Esophagus (tissue), 2 donors: ENCODE measurements around the gene ZNF19. TPM values are rescaled to one million over a fixed set of nuclear protein-coding genes. Genes with fewer than 3 reads are reported as not detected.

ENCODE experiments used
- H3K27ac ChIP-seq, 2 donors: one replicate each; pipeline ENCODE4 v1.5.1; 2013; ENCODE audit warnings: low read depth in 2 of 2, mild to moderate bottlenecking in 2 of 2, inconsistent platforms in 1 of 2, low read length in 1 of 2, moderate library complexity in 1 of 2
- H3K27me3 ChIP-seq, 2 donors: one replicate each; pipeline ENCODE4 v1.6.1; 2013; ENCODE audit warnings: low read length in 2 of 2, control low read depth in 1 of 2, mild to moderate bottlenecking in 1 of 2; ENCODE audit not compliant: insufficient read depth in 2 of 2, control insufficient read depth in 1 of 2
- H3K36me3 ChIP-seq, 2 donors: one replicate each; pipeline ENCODE4 v1.6.1; 2013; ENCODE audit warnings: low read length in 1 of 2; ENCODE audit not compliant: control insufficient read depth in 2 of 2, insufficient read depth in 2 of 2
- H3K4me1 ChIP-seq, 2 donors: one replicate each; pipeline ENCODE4 v1.6.1; 2013; ENCODE audit warnings: low read length in 1 of 2; ENCODE audit not compliant: control insufficient read depth in 2 of 2, insufficient read depth in 2 of 2
- H3K4me3 ChIP-seq, 2 donors: one replicate each; pipeline ENCODE4 v1.5.1; 2013; ENCODE audit warnings: low read length in 2 of 2, mild to moderate bottlenecking in 2 of 2, low read depth in 1 of 2, moderate library complexity in 1 of 2
- H3K9me3 ChIP-seq, 2 donors: one replicate each; pipeline ENCODE4 v1.6.1; 2013; ENCODE audit warnings: mild to moderate bottlenecking in 2 of 2, low read depth in 1 of 2, low read length in 1 of 2, moderate library complexity in 1 of 2; ENCODE audit not compliant: control insufficient read depth in 2 of 2, insufficient read depth in 1 of 2
- WGBS, 2 donors: extraction: QIAGEN DNeasy Blood & Tissue Kit; methylation state at CpG; one replicate each; pipeline ENCODE4 v1.1.7; 2013; 5-methylcytosine and 5-hydroxymethylcytosine counted together
- polyA plus RNA-seq, 2 donors: library from polyadenylated mRNA; stranded (reverse); fragments of 200-250 nt; gene quantifications; one replicate each; pipeline ENCODE4 v1.2.3, GENCODE V29; 2013
- donor health status: healthy with polysubstance abuse.
- donor health status: Bipolar disorder and iron deficiency.

The ZNF19 gene
- polyA plus RNA-seq, 2 donors, result 1.1 to 1.4 TPM

DNA sequence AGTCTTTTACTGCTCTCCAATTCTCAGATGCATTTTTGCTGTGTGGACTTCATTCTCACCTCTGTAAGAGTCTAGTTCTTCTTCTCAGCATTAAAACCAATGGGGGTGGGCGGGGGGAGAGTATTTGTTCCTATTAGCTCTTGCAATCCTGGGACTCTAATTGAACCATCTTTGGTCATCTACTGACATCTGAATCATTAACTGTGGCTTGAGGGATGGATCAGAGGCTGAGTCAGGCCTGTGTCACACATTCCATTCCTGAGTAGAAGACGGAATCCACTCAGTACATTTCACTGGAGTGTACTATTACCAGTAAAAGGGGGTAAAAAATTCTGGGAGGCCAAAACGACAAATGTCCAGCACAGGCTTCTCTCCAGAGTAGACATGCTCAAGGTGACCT, 14.3 kb downstream of the ZNF19 start:
- Histone ChIP-seq H3K4me3 (no peak overlapping the region), H3K36me3 (peaks cover 4 to 6% of the 10 kb centered on the region in 2 donors), H3K27ac (no peak overlapping the region), H3K27me3 (no peaks in the 10 kb centered on the region), H3K4me1 (no peaks in the 10 kb centered on the region), H3K9me3 (no peaks in the 10 kb centered on the region)
- WGBS, 2 donors, result 81 to 83% methylated on average over 3 of the region's 3 CpGs

DNA sequence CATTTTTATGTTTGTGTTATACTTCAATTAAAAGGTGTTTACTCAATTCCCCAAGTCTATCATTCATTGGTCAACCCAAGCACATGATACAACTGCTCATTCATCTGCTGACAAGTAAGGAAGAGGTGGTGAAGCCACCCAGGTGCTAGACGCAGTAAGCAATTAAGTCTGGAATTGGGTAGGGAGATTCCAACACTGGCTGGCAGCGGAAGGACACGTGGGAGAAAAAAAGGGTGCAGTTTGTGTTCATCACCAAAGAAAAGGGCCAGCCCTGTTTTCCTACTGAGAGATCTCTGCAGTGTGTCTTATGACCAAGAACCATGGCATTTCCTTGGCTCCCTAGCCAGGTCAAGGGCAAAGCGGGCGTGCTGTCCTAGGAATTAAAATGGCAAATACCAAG, 15.2 kb downstream of the ZNF19 start:
- H3K4me3 ChIP-seq, result no peak overlapping the region
- 90 to 91% methylated on average over 5 of the region's 5 CpGs for WGBS, 2 donors
- H3K27me3 ChIP-seq, result no peaks in the 10 kb centered on the region
- peaks cover 4 to 6% of the 10 kb centered on the region in 2 donors for H3K36me3 ChIP-seq
- no peaks in the 10 kb centered on the region for H3K9me3 ChIP-seq
- H3K27ac ChIP-seq, result no peak overlapping the region
- no peaks in the 10 kb centered on the region for H3K4me1 ChIP-seq

DNA sequence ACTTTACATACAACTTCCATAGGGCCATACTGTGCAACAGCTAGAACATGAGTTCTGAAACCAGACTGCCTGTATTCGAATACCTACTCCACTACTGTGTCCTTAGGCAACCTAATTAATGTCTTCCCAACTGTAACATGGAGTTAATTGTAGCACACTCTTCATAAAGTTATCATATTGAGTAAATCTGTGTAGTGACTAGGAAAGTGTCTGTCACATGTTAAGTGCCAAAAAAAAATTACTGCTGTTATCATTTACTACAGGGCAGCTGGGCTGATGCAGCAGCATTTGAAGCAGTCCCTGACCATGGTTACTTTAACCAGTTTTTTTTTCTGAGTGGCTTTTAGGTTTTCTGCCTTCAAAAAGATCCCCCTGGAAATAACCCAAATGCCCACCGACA, 16.2 kb downstream of the ZNF19 start:
- Histone ChIP-seq H3K4me1 (no peaks in the 10 kb centered on the region), H3K4me3 (no peak overlapping the region), H3K36me3 (peaks cover 2 to 4% of the 10 kb centered on the region in 2 donors), H3K27me3 (no peaks in the 10 kb centered on the region), H3K9me3 (no peaks in the 10 kb centered on the region), H3K27ac (no peak overlapping the region)
- WGBS, 2 donors, result 92 to 97% methylated on average over 2 of the region's 2 CpGs

DNA sequence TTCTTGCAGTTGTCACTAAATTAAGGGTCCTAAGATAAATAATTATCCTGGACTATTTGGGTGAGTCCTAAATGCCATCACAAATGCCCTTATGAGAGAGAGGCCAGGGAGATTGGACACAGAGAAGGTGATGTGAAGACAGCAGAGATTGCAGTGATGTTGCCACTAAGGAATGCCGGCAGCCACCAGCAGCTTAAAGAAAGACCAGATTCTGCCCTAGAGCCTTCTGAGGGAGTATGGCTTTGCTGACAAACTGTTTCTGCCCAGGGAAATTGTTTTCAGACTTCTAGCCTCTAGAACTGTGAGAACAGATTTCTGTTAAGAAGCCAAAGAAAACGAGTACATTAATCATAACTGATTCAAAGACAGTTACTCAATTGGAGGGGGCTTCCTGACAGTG, 17.1 kb downstream of the ZNF19 start:
- H3K4me3 ChIP-seq, result no peak overlapping the region
- 75 to 79% methylated on average over 2 of the region's 2 CpGs for WGBS, 2 donors

GRCh38 chr16:71467810-71468209, 21.3 kb downstream of the ZNF19 start:
- H3K4me1 ChIP-seq, result no peaks in the 10 kb centered on the region
- H3K4me3 ChIP-seq, result no peak overlapping the region
- H3K9me3 ChIP-seq, result no peaks in the 10 kb centered on the region
- WGBS, 2 donors, result 29 to 32% methylated on average over 8 to 9 of the region's 9 CpGs
- H3K27me3 ChIP-seq, result no peaks in the 10 kb centered on the region
- H3K36me3 ChIP-seq, result no peaks in the 10 kb centered on the region
- H3K27ac ChIP-seq, result no peak overlapping the region

More for the DNA sequence above, 17.1 kb downstream of the ZNF19 start:
- Histone ChIP-seq H3K27ac (no peak overlapping the region), H3K27me3 (no peaks in the 10 kb centered on the region), H3K36me3 (peaks cover 2 to 4% of the 10 kb centered on the region in 2 donors), H3K9me3 (no peaks in the 10 kb centered on the region), H3K4me1 (no peaks in the 10 kb centered on the region)

- no peaks in the 10 kb centered on the region for H3K4me1 ChIP-seq
- H3K27me3 ChIP-seq, result no peaks in the 10 kb centered on the region
- no peaks in the 10 kb centered on the region for H3K36me3 ChIP-seq
- H3K4me3 ChIP-seq, result no peak overlapping the region
- WGBS, 2 donors, result 52 to 60% methylated on average over 1 of the region's 1 CpG
- H3K27ac ChIP-seq, result no peak overlapping the region
- H3K9me3 ChIP-seq, result no peaks in the 10 kb centered on the region
Measured at GRCh38 chr16:71464231-71464630, 24.9 kb downstream of the ZNF19 start.

DNA sequence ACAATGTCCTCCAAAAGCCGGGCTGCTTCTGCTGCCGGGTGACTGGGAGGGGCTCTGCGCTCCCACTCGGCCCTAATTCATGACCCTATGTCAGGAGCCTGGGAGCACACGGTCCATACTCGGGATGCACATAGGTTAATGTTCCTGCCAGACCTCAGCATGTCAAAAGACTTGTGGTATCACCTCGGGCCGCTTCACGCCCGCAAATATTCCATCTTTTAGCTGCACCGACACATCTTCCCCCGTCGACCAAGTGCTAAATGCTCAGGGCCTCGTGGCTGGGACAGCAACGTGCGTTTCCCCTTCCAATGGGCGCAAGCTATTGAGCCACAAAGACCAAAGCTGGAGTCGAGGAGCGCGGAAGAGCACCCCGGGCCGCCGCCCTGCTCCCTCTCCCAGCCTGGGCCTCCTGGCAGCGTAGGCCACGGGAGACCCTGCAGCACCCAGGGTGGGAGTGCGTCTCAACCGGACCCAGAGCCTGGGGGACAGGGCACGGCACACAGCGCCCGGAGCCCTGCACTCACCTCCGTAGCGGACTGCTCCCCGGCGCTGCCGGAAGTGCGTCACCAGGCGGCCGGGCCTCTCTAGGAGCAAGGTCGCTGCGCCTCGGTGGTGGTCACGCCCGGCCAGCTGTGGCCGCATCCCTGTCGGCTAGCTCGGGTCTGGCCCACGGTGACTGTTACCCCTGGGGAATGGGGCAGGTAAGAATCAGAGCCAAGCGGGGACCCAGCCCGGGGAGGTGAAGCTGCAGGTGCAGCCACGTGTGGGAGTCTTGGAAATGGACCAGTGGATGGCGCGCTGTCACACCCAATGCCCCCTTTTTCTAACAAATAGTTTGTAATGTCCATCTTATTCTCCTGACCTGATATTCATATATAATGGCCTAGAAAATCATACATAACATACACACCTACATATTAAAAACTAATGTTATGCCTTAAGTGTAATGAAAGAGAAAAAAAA, 27.2 kb downstream of the ZNF19 start, which contains the start of gene ZNF23:
TSS of gene ZNF23 (minus strand) at position 562 of the 963 bp plus-strand sequence. CDS start 5,451 bp downstream, outside the sequence.
- no peaks in the 10 kb centered on the region for H3K36me3 ChIP-seq
- 0% methylated on average over 51 to 52 of the region's 52 CpGs for WGBS, 2 donors
- H3K9me3 ChIP-seq, result no peaks in the 10 kb centered on the region
- no peaks in the 10 kb centered on the region for H3K27me3 ChIP-seq
- H3K4me3 ChIP-seq, result peak within 1 kb of the TSS; percentile 92 to 94
- H3K4me1 ChIP-seq, result peaks cover 0 to 2% of the 10 kb centered on the region in 2 donors
- H3K27ac ChIP-seq, result peak within 1 kb of the TSS; percentile 80 to 84

GRCh38 chr16:71460941-71461340, 28.2 kb downstream of the ZNF19 start:
- Histone ChIP-seq H3K27me3 (no peaks in the 10 kb centered on the region), H3K4me1 (peaks cover 0 to 2% of the 10 kb centered on the region in 2 donors), H3K9me3 (peaks cover 0 to 2% of the 10 kb centered on the region in 2 donors), H3K27ac (no peak overlapping the region), H3K4me3 (no peak overlapping the region), H3K36me3 (peaks cover 0 to 7% of the 10 kb centered on the region in 2 donors)
- 95 to 96% methylated on average over 1 of the region's 1 CpG for WGBS, 2 donors

DNA sequence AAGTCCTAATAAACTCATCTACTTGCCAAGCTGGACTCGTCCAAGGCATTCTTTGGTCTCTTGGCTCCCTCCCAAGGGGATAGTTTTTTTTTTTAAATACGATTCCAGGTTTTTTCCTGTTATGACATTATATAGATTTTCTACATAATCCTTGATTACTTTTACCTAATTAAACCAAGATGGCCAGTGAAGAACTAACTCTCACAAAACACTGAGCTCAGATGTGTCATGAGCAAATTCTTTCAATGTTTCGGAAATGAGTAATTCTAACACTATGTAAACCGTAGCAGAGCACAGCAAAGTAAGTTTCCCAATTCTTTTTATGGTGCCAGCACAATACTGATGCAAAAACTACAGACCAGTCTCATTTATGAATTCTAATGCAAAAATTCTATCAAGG, 28.9 kb downstream of the ZNF19 start:
- 76 to 80% methylated on average over 4 of the region's 4 CpGs for WGBS, 2 donors
- no peak overlapping the region for H3K27ac ChIP-seq

More for the DNA sequence above, 28.9 kb downstream of the ZNF19 start:
- Histone ChIP-seq H3K27me3 (no peaks in the 10 kb centered on the region), H3K4me1 (peaks cover 0 to 2% of the 10 kb centered on the region in 2 donors), H3K36me3 (peaks cover 0 to 12% of the 10 kb centered on the region in 2 donors), H3K4me3 (no peak overlapping the region), H3K9me3 (peaks cover 0 to 2% of the 10 kb centered on the region in 2 donors)
